GM20000 (cell line): ENCODE results near the gene SH3BP1.

Experiments used
- DNase-seq: peaks from one replicate; pipeline ENCODE4 v3.0.0; 2012; ENCODE audit warnings: low spot score
- CTCF ChIP-seq: IDR thresholded peaks from 2 replicates; pipeline ENCODE4 v1.5.1; 2012; ENCODE audit warnings: mild to moderate bottlenecking, control low read depth; ENCODE audit errors: extremely low read depth, missing control alignments

The SH3BP1 gene

GRCh38 chr22:37659066-37659896 is 19.8 kb downstream of the SH3BP1 start:
- no peak for TF ChIP-seq CTCF
- peak; percentile 60 for DNase-seq

DNA sequence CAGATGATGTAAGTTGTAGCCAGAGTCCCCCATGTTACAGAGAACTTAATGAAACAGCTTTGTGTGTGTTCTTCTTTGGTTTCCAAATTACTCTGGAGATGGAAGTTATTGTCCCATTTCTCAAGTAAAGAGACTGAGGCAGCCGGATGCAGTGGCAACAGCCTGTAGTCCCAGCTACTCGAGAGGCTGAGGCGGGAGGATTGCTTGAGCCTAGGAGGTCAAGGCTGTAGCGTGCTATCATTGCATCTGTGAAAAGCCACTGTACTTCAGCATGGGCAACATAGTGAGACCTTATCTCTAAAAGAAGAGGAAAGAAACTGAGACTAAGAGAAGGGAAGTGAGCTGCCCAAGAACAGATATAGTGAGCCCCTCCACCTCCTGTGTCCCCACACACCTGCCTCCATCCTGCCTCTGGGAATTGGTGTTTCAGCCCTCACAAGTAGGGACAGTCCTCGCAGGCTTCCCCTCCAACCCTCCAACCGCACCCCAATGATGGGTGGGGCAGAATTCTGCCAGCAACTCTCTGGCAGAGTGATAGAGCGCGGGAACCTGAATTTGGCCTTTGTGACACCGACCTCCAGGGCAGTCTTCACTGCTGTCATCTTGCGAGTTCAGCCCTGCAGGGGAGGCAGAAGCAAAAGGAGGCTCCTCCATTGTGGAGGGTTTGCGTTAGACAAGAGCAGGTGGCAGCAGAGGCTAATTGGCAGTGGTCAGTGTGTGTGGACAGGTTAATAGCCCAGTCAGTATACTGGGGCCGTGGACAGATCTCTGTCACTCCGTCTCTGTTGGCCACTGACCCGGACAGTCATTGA is 20.6 kb downstream of the SH3BP1 start:
- DNase-seq = no peak
- TF ChIP-seq CTCF = no peak

- TF ChIP-seq CTCF = no peak
- no peak for DNase-seq
These were observed 21.2 kb downstream of the SH3BP1 start for GRCh38 chr22:37660709-37661045.

DNA sequence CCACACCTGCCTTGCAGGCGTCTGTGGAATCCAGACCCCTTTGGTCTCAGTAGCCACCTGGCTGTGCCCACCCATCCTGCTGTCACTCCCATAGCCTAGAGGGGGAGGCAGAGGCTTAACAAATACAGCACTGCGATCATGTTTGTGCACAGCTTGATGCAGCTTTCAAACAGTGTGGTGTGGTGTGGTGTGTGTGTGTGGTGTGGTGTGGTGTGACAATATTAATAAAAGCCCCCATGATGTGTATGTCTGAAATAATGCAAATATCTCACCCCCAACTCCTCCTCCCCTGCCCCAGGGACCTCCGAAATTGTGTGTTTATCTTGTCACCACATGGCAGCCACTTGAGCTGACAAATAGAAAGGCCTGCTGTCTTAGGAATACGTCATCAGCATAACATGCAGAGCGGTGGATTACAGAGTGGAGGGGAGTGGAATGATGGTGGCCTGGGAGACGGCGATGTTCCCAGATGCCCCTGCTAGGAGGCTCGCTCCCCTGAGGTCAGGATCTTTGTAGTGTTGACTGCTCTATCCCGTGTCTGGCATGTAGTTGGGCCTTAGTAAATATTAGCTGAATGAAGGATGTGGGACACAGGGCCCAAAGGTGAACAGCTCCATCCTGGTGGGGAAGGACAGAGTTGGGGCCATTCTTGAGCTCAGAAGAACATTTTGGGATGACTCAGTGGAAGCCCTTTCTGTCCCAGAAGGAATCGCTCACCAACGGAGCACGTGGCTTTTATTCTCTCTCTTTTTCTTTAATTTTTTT is 21.9 kb downstream of the SH3BP1 start:
- peak; percentile 51 for TF ChIP-seq CTCF
- no peak for DNase-seq

GRCh38 chr22:37662039-37662438 is 22.6 kb downstream of the SH3BP1 start:
- no peak for TF ChIP-seq CTCF
- no peak for DNase-seq

DNA sequence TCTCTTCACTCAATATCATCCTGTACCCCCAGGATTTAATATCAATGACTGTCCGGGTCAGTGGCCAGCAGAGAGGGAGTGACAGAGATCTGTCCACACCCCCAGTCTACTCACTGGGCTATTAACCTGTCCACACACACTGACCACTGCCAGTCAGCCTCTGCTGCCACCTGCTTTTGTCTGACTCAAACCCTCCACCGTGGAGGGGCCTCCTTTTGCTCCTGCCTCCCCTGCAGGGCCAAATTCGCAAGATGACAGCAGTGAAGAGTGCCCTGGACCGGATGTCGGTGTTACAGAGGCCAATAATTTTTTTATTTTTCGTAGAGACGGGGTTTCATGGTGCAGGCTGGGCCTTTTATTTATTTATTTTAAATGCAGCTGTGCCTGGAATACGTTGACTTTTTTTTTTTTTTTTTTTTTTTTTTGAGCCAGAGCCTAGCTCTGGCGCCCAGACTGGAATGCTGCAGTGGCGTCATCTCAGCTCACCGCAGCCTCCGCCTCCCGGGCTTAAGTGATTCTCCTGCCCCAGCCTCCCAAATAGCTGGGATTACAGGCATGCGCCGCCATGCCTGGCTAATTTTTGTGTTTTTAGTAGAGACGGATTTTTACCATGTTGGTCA is 24.2 kb downstream of the SH3BP1 start:
- TF ChIP-seq CTCF = no peak
- DNase-seq = no peak
